ENCODE results near the gene KLHL13. TPM values are rescaled to one million over a fixed set of nuclear protein-coding genes. Genes with fewer than 3 reads are reported as not detected.

KLHL13 gene
- polyA plus RNA-seq, 1 donor from 2014 or later: 15.7 TPM

DNA sequence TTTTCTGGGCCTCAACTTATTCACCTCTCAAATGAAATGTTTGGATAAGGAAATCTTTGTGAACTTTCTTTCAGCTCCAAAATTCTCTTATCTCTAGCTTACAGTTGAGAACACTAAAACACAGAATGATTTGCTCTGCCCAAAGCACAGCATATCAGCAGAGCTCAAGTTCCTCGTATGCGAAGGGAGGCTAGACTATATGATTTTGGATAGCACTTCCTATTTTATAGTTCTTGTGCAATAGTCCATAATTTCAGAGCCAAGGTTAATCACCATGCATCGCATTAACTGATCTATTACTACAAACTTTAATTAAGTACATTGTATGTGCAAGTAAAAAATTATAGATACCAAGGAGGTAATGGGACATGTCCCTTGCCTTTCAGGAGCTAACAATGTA, 27.0 kb upstream of the KLHL13 start:
- Histone ChIP-seq H3K27me3 (ENCODE audit: insufficient read depth, low read depth, low read length) (no peaks in the 10 kb centered on the region), H3K27ac (ENCODE audit: low read length) (no peak overlapping the region), H3K9me3 (ENCODE audit: low read length) (no peaks in the 10 kb centered on the region), H3K4me3 (ENCODE audit: low read length) (no peak overlapping the region), H3K36me3 (ENCODE audit: insufficient read depth, low read length) (no peaks in the 10 kb centered on the region), H3F3A (ENCODE audit: insufficient read depth, low read length, poor library complexity, severe bottlenecking) (no peaks in the 10 kb centered on the region), H2AFZ (ENCODE audit: low read depth, low read length) (no peak overlapping the region), H3K79me2 (replicated peaks; ENCODE audit: insufficient read depth, low read length) (no peaks in the 10 kb centered on the region), H3K9me2 (ENCODE audit: insufficient read depth, low read length) (no peaks in the 10 kb centered on the region), H3K9ac (ENCODE audit: low read length) (no peak overlapping the region), H3K4me2 (ENCODE audit: low read length) (no peak overlapping the region), H4K20me1 (ENCODE audit: insufficient read depth) (no peaks in the 10 kb centered on the region)
- no peak for TF ChIP-seq POLR2AphosphoS5 (IDR thresholded peaks at IDR 0.05)
- no peak for TF ChIP-seq EZH2 (IDR thresholded peaks at IDR 0.05; ENCODE audit: borderline replicate concordance, insufficient read depth, low read length, poor library complexity, severe bottlenecking)
- TF ChIP-seq, protein P1, sequence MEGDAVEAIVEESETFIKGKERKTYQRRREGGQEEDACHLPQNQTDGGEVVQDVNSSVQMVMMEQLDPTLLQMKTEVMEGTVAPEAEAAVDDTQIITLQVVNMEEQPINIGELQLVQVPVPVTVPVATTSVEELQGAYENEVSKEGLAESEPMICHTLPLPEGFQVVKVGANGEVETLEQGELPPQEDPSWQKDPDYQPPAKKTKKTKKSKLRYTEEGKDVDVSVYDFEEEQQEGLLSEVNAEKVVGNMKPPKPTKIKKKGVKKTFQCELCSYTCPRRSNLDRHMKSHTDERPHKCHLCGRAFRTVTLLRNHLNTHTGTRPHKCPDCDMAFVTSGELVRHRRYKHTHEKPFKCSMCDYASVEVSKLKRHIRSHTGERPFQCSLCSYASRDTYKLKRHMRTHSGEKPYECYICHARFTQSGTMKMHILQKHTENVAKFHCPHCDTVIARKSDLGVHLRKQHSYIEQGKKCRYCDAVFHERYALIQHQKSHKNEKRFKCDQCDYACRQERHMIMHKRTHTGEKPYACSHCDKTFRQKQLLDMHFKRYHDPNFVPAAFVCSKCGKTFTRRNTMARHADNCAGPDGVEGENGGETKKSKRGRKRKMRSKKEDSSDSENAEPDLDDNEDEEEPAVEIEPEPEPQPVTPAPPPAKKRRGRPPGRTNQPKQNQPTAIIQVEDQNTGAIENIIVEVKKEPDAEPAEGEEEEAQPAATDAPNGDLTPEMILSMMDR (IDR thresholded peaks at IDR 0.05; ENCODE audit: poor library complexity, severe bottlenecking): no peak
- TF ChIP-seq, protein P2, sequence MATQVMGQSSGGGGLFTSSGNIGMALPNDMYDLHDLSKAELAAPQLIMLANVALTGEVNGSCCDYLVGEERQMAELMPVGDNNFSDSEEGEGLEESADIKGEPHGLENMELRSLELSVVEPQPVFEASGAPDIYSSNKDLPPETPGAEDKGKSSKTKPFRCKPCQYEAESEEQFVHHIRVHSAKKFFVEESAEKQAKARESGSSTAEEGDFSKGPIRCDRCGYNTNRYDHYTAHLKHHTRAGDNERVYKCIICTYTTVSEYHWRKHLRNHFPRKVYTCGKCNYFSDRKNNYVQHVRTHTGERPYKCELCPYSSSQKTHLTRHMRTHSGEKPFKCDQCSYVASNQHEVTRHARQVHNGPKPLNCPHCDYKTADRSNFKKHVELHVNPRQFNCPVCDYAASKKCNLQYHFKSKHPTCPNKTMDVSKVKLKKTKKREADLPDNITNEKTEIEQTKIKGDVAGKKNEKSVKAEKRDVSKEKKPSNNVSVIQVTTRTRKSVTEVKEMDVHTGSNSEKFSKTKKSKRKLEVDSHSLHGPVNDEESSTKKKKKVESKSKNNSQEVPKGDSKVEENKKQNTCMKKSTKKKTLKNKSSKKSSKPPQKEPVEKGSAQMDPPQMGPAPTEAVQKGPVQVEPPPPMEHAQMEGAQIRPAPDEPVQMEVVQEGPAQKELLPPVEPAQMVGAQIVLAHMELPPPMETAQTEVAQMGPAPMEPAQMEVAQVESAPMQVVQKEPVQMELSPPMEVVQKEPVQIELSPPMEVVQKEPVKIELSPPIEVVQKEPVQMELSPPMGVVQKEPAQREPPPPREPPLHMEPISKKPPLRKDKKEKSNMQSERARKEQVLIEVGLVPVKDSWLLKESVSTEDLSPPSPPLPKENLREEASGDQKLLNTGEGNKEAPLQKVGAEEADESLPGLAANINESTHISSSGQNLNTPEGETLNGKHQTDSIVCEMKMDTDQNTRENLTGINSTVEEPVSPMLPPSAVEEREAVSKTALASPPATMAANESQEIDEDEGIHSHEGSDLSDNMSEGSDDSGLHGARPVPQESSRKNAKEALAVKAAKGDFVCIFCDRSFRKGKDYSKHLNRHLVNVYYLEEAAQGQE (IDR thresholded peaks at IDR 0.05; ENCODE audit: borderline replicate concordance): no peak
- TF ChIP-seq RAD21 (conservative IDR thresholded peaks at IDR 0.05): no peak
- no peak for TF ChIP-seq TAF1 (IDR thresholded peaks at IDR 0.05; ENCODE audit: low read depth)
- no peak for TF ChIP-seq MXI1 (conservative IDR thresholded peaks at IDR 0.05; ENCODE audit: poor library complexity, severe bottlenecking)
- no peak for TF ChIP-seq SMC3 (conservative IDR thresholded peaks at IDR 0.05; ENCODE audit: poor library complexity)
- TF ChIP-seq EP300 (conservative IDR thresholded peaks at IDR 0.05; ENCODE audit: poor library complexity, severe bottlenecking): no peak

DNA sequence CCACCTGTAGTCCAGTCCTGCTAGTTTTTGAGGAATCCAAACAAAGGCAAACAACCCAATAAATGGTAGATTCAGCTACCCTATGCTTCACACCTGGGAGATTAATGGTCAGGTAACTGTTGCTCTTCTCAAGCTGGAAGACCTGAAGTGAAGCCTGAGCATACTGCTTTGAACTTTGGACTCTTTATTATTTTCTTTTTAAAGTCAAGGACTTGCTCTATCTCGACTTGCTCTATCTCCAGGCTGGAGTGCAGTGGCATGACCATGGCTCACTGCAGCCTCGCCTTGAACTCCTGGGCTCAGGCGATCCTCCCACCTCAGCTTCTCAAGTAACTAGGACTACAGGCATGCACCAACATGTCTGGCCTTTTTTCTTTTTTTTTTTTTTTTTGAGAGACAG, 14.7 kb upstream of the KLHL13 start:
- Histone ChIP-seq H3K9me3 (ENCODE audit: low read length) (no peaks in the 10 kb centered on the region), H4K20me1 (ENCODE audit: insufficient read depth) (no peaks in the 10 kb centered on the region), H3K9ac (ENCODE audit: low read length) (no peak overlapping the region)

More for the DNA sequence above, 14.7 kb upstream of the KLHL13 start:
- Histone ChIP-seq H2AFZ (ENCODE audit: low read depth, low read length) (no peak overlapping the region), H3K4me2 (ENCODE audit: low read length) (no peak overlapping the region), H3K9me2 (ENCODE audit: insufficient read depth, low read length) (no peaks in the 10 kb centered on the region), H3K27ac (ENCODE audit: low read length) (no peak overlapping the region), H3K36me3 (ENCODE audit: insufficient read depth, low read length) (no peaks in the 10 kb centered on the region), H3K27me3 (ENCODE audit: insufficient read depth, low read depth, low read length) (no peaks in the 10 kb centered on the region), H3K79me2 (replicated peaks; ENCODE audit: insufficient read depth, low read length) (no peaks in the 10 kb centered on the region), H3K4me3 (ENCODE audit: low read length) (no peak overlapping the region), H3F3A (ENCODE audit: insufficient read depth, low read length, poor library complexity, severe bottlenecking) (no peaks in the 10 kb centered on the region)
- TF ChIP-seq EP300 (conservative IDR thresholded peaks at IDR 0.05; ENCODE audit: poor library complexity, severe bottlenecking): no peak
- TF ChIP-seq SMC3 (conservative IDR thresholded peaks at IDR 0.05; ENCODE audit: poor library complexity): no peak
- no peak for TF ChIP-seq RAD21 (conservative IDR thresholded peaks at IDR 0.05)
- TF ChIP-seq, protein P2 (IDR thresholded peaks at IDR 0.05; ENCODE audit: borderline replicate concordance): no peak
- no peak for TF ChIP-seq MXI1 (conservative IDR thresholded peaks at IDR 0.05; ENCODE audit: poor library complexity, severe bottlenecking)
- no peak for TF ChIP-seq EZH2 (IDR thresholded peaks at IDR 0.05; ENCODE audit: borderline replicate concordance, insufficient read depth, low read length, poor library complexity, severe bottlenecking)
- no peak for TF ChIP-seq POLR2AphosphoS5 (IDR thresholded peaks at IDR 0.05)
- TF ChIP-seq TAF1 (IDR thresholded peaks at IDR 0.05; ENCODE audit: low read depth): no peak
- TF ChIP-seq, protein P1 (IDR thresholded peaks at IDR 0.05; ENCODE audit: poor library complexity, severe bottlenecking): no peak
